ENCODE data around the gene TMBIM1.

DNA sequence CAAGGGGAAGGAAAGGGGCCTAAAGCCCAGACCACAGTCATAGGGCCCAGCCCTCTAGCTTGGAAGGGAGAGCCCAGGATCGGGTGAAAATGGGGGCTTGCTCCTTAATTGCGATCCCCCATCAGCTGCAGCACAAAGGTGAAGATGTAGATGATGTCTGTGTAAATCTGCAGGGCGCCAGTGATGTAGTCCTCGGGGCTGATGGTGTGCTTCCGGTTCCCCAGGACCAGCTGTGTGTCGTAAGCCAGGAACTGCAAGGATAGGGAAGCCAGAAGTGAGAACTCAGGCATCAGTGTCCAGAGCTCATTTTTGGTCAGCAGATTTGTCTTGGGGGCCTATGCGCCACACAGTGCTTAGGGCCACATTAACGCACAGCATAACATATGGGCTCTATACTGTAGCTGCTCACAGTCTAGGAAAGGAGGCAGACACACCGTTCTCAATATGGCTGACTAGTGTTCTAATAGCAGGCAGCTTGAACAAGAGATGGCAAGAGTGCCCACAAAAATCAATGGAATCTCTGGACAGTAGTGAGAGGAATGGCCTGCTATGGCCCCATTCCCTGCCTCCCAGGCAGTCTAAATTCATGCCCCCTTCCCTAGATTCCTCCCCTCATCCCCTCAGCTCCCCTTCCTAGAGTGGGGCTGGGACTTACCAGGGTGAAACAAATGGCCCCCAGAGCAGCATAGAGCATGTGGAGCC, 16.8 kb downstream of the TMBIM1 start:
- TF ChIP-seq CTCF (IDR thresholded peaks at IDR 0.05 in 2 of 3, conservative IDR thresholded peaks at IDR 0.05 in 1 of 3; ENCODE audit: insufficient read depth in 2 of 3, low read depth in 1 of 3, low read length in 3 of 3), result no peak
- no peak for TF ChIP-seq NCOR1 (IDR thresholded peaks at IDR 0.05)
- no peak for TF ChIP-seq MTF1 (CRISPR knock-in tag; IDR thresholded peaks at IDR 0.05; ENCODE audit: borderline replicate concordance)
- TF ChIP-seq ZNF79 (CRISPR knock-in tag; IDR thresholded peaks at IDR 0.05; ENCODE audit: low read depth), result no peak
- TF ChIP-seq, protein P1, sequence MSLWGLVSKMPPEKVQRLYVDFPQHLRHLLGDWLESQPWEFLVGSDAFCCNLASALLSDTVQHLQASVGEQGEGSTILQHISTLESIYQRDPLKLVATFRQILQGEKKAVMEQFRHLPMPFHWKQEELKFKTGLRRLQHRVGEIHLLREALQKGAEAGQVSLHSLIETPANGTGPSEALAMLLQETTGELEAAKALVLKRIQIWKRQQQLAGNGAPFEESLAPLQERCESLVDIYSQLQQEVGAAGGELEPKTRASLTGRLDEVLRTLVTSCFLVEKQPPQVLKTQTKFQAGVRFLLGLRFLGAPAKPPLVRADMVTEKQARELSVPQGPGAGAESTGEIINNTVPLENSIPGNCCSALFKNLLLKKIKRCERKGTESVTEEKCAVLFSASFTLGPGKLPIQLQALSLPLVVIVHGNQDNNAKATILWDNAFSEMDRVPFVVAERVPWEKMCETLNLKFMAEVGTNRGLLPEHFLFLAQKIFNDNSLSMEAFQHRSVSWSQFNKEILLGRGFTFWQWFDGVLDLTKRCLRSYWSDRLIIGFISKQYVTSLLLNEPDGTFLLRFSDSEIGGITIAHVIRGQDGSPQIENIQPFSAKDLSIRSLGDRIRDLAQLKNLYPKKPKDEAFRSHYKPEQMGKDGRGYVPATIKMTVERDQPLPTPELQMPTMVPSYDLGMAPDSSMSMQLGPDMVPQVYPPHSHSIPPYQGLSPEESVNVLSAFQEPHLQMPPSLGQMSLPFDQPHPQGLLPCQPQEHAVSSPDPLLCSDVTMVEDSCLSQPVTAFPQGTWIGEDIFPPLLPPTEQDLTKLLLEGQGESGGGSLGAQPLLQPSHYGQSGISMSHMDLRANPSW (CRISPR knock-in tag; IDR thresholded peaks at IDR 0.05), result no peak
- TF ChIP-seq HDGF (IDR thresholded peaks at IDR 0.05), result no peak
- no peak for TF ChIP-seq POLR2A (conservative IDR thresholded peaks at IDR 0.05)
- no peak for TF ChIP-seq SRF (CRISPR knock-in tag; IDR thresholded peaks at IDR 0.05)
- no peak for TF ChIP-seq SAFB (IDR thresholded peaks at IDR 0.05; ENCODE audit: borderline replicate concordance, low read depth, low read length)
